ENCODE measurements around the gene ADARB2.

ADARB2 gene

GRCh38 chr10:1156616-1156886, 580.8 kb downstream of the ADARB2 start:
- DNase-seq, result no peak

- DNase-seq, result no peak
Measured at GRCh38 chr10:1155791-1156615, 581.3 kb downstream of the ADARB2 start.

GRCh38 chr10:1154531-1155295, 582.6 kb downstream of the ADARB2 start:
- DNase-seq, result no peak

- no peak for DNase-seq
Measured at GRCh38 chr10:1153805-1154351, 583.4 kb downstream of the ADARB2 start.

GRCh38 chr10:1153251-1153763, 584.0 kb downstream of the ADARB2 start:
- DNase-seq, result no peak

- DNase-seq, result no peak
Measured at GRCh38 chr10:1152386-1153250, 584.7 kb downstream of the ADARB2 start.

GRCh38 chr10:1151076-1152033, 586.0 kb downstream of the ADARB2 start:
- no peak for DNase-seq

GRCh38 chr10:1150638-1150955, 586.7 kb downstream of the ADARB2 start:
- no peak for DNase-seq

- DNase-seq, result no peak
Measured at GRCh38 chr10:1149793-1150637, 587.3 kb downstream of the ADARB2 start.

GRCh38 chr10:1148855-1149605, 588.3 kb downstream of the ADARB2 start:
- DNase-seq, result no peak

- no peak for DNase-seq
Measured at GRCh38 chr10:1147810-1148209, 589.5 kb downstream of the ADARB2 start.

- no peak for DNase-seq
Measured at GRCh38 chr10:1142596-1142995, 594.7 kb downstream of the ADARB2 start.

GRCh38 chr10:1141701-1142100, 595.6 kb downstream of the ADARB2 start:
- no peak for DNase-seq

GRCh38 chr10:1141261-1141660, 596.1 kb downstream of the ADARB2 start:
- DNase-seq, result no peak

- no peak for DNase-seq
Measured at GRCh38 chr10:1138529-1138928, 598.8 kb downstream of the ADARB2 start.

- no peak for DNase-seq
Measured at GRCh38 chr10:1137499-1138163, 599.7 kb downstream of the ADARB2 start.

- DNase-seq, result no peak
Measured at GRCh38 chr10:1136268-1136667, 601.1 kb downstream of the ADARB2 start.

GRCh38 chr10:1134156-1134555, 603.2 kb downstream of the ADARB2 start:
- DNase-seq, result no peak

GRCh38 chr10:1133495-1134045, 603.8 kb downstream of the ADARB2 start:
- no peak for DNase-seq

Measured in NCI-H1105 treated with DMSO at 0.1 percent for 48 hours (cell line).